ENCODE data around the gene DPF3. TPM values are rescaled to one million over a fixed set of nuclear protein-coding genes. Genes with fewer than 3 reads are reported as not detected.

Gene DPF3
- total RNA-seq, 2 donors from 2014 or later: 11.0 TPM; not detected in 1

- Histone ChIP-seq H3K27ac (no peak overlapping the region), H3K36me3 (no peaks in the 10 kb centered on the region), H3K4me1 (replicated peaks) (no peaks in the 10 kb centered on the region), H3K27me3 (replicated peaks; ENCODE audit: insufficient read depth) (no peaks in the 10 kb centered on the region), H3K9me3 (no peaks in the 10 kb centered on the region), H3K4me3 (no peak overlapping the region)
- intact Hi-C loops (cut with DNase I): no loop called here
- WGBS: 83% methylated on average over 8 of the region's 8 CpGs
- TF ChIP-seq POLR2A (IDR thresholded peaks at IDR 0.05): no peak
- TF ChIP-seq, protein P1, sequence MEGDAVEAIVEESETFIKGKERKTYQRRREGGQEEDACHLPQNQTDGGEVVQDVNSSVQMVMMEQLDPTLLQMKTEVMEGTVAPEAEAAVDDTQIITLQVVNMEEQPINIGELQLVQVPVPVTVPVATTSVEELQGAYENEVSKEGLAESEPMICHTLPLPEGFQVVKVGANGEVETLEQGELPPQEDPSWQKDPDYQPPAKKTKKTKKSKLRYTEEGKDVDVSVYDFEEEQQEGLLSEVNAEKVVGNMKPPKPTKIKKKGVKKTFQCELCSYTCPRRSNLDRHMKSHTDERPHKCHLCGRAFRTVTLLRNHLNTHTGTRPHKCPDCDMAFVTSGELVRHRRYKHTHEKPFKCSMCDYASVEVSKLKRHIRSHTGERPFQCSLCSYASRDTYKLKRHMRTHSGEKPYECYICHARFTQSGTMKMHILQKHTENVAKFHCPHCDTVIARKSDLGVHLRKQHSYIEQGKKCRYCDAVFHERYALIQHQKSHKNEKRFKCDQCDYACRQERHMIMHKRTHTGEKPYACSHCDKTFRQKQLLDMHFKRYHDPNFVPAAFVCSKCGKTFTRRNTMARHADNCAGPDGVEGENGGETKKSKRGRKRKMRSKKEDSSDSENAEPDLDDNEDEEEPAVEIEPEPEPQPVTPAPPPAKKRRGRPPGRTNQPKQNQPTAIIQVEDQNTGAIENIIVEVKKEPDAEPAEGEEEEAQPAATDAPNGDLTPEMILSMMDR (IDR thresholded peaks at IDR 0.05): no peak
- TF ChIP-seq POLR2AphosphoS5 (IDR thresholded peaks at IDR 0.05): no peak
- DNase-seq (ENCODE audit: low spot score): no peak
Observed at GRCh38 chr14:72619111-72619571, 274.8 kb downstream of the DPF3 start.

- no peak overlapping the region for H3K27ac ChIP-seq
- no peaks in the 10 kb centered on the region for H3K27me3 ChIP-seq (replicated peaks; ENCODE audit: insufficient read depth)
- no peaks in the 10 kb centered on the region for H3K9me3 ChIP-seq
- no peak for DNase-seq (ENCODE audit: low spot score)
- 68% methylated on average over 7 of the region's 7 CpGs for WGBS
- no peaks in the 10 kb centered on the region for H3K36me3 ChIP-seq
- H3K4me1 ChIP-seq (replicated peaks): no peaks in the 10 kb centered on the region
- TF ChIP-seq, protein P1 (IDR thresholded peaks at IDR 0.05): no peak
- TF ChIP-seq POLR2A (IDR thresholded peaks at IDR 0.05) (no peak), POLR2AphosphoS5 (IDR thresholded peaks at IDR 0.05) (no peak)
- H3K4me3 ChIP-seq: no peak overlapping the region
- intact Hi-C loops (cut with DNase I): no loop called here
Observed at GRCh38 chr14:72618424-72618823, 275.5 kb downstream of the DPF3 start.

DNA sequence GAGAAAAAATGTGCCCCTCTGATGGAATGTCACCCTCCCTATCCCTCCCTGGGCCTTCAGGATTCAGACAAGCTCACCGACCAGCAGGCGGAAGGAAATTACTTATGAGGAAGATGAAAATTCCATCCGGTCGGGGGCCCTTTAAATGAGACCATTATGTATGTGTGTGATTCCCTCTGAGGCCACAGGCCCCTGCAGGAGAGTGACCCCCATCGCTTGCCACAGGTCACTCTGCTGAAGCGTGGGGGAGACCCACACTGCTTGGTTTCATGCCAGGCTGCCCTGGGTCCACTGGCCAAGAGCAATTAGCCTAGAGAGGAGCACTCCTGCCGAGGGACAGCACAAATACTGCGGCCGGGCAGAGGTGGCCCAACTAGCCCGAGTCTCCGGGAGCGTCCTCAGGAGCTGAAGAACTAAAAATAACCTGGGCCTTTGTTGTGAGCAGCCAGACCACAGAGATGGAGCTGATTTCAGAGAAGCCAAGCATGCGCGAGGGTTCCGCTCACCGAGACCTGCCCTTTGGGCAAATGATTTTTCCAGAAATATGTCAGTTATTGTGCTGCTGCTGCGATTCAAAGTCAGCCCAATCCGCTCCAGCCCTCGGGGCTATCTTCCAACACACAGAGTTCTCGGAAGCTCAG, 276.4 kb downstream of the DPF3 start:
- Histone ChIP-seq H3K9me3 (no peaks in the 10 kb centered on the region), H3K4me1 (replicated peaks) (no peaks in the 10 kb centered on the region), H3K4me3 (no peak overlapping the region), H3K27me3 (replicated peaks; ENCODE audit: insufficient read depth) (no peaks in the 10 kb centered on the region), H3K27ac (no peak overlapping the region), H3K36me3 (no peaks in the 10 kb centered on the region)
- intact Hi-C loops (cut with DNase I): no loop called here
- TF ChIP-seq, protein P1 (IDR thresholded peaks at IDR 0.05): no peak
- no peak for TF ChIP-seq POLR2A (IDR thresholded peaks at IDR 0.05)
- TF ChIP-seq POLR2AphosphoS5 (IDR thresholded peaks at IDR 0.05): no peak
- 44% methylated on average over 20 of the region's 20 CpGs for WGBS
- DNase-seq (ENCODE audit: low spot score): no peak

DNA sequence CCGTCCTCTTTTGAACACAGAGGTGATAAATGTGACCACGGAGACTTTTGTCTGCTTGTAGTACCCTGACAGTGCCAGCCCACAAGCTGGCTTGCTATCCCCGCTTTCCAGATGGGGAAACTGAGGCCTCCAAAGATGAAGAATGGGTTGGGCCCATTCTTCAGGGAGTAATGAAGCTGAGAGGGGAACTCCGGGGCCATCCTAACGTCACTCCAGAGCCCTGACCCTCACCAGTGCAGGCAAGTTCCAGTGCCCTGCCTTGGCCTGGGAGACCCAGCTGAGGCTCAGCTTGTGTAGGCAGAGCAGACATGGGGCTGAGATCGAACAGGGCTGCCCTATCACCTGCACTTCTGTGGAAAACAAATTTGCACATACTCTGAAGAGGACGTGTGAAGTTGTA, 277.1 kb downstream of the DPF3 start:
- intact Hi-C loops (cut with DNase I): no loop called here
- Histone ChIP-seq H3K4me3 (no peak overlapping the region), H3K27ac (no peak overlapping the region), H3K9me3 (no peaks in the 10 kb centered on the region), H3K27me3 (replicated peaks; ENCODE audit: insufficient read depth) (no peaks in the 10 kb centered on the region), H3K36me3 (no peaks in the 10 kb centered on the region), H3K4me1 (replicated peaks) (no peaks in the 10 kb centered on the region)
- DNase-seq (ENCODE audit: low spot score): no peak
- TF ChIP-seq POLR2AphosphoS5 (IDR thresholded peaks at IDR 0.05): no peak
- TF ChIP-seq, protein P1 (IDR thresholded peaks at IDR 0.05): no peak
- no peak for TF ChIP-seq POLR2A (IDR thresholded peaks at IDR 0.05)
- WGBS: 88% methylated on average over 7 of the region's 7 CpGs

GRCh38 chr14:72616294-72616693, 277.6 kb downstream of the DPF3 start:
- H3K36me3 ChIP-seq: no peaks in the 10 kb centered on the region
- no peaks in the 10 kb centered on the region for H3K4me1 ChIP-seq (replicated peaks)
- H3K4me3 ChIP-seq: no peak overlapping the region
- no peaks in the 10 kb centered on the region for H3K9me3 ChIP-seq
- WGBS: 30% methylated on average over 4 of the region's 4 CpGs
- intact Hi-C loops (cut with DNase I): no loop called here
- no peak for DNase-seq (ENCODE audit: low spot score)
- no peak overlapping the region for H3K27ac ChIP-seq
- no peaks in the 10 kb centered on the region for H3K27me3 ChIP-seq (replicated peaks; ENCODE audit: insufficient read depth)
- TF ChIP-seq POLR2AphosphoS5 (IDR thresholded peaks at IDR 0.05) (peak; percentile 37), POLR2A (IDR thresholded peaks at IDR 0.05) (no peak)

All from prostate gland (tissue), 2 donors.